ENCODE measurements around the gene PHLDA1.

DNA sequence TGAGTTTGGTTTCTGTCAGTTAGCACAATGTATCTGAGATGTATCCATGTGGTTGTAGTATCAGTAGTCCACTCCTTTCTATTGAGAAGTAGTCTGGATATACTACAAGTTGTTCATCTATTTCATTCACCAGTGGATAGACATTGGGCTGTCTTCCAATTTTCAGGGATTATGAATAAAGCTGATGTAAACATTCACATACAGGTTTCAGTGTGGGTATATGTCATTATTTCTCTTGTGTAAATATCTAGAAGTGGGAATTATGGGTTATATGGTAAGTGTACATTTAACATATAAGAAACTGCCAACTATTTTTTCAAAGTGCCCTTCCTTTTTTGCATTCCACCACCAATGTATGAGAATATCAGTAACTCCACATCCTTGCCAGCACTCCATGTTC, 35.9 kb downstream of the PHLDA1 start:
- TF ChIP-seq, protein P1, sequence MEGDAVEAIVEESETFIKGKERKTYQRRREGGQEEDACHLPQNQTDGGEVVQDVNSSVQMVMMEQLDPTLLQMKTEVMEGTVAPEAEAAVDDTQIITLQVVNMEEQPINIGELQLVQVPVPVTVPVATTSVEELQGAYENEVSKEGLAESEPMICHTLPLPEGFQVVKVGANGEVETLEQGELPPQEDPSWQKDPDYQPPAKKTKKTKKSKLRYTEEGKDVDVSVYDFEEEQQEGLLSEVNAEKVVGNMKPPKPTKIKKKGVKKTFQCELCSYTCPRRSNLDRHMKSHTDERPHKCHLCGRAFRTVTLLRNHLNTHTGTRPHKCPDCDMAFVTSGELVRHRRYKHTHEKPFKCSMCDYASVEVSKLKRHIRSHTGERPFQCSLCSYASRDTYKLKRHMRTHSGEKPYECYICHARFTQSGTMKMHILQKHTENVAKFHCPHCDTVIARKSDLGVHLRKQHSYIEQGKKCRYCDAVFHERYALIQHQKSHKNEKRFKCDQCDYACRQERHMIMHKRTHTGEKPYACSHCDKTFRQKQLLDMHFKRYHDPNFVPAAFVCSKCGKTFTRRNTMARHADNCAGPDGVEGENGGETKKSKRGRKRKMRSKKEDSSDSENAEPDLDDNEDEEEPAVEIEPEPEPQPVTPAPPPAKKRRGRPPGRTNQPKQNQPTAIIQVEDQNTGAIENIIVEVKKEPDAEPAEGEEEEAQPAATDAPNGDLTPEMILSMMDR (IDR thresholded peaks at IDR 0.05; ENCODE audit: low read depth, low read length, missing input control): no peak
- no peak for TF ChIP-seq YY1 (IDR thresholded peaks at IDR 0.05)
- TF ChIP-seq RAD21 (IDR thresholded peaks at IDR 0.05): no peak
- TF ChIP-seq JUND (IDR thresholded peaks at IDR 0.05): no peak
- TF ChIP-seq, protein P2, sequence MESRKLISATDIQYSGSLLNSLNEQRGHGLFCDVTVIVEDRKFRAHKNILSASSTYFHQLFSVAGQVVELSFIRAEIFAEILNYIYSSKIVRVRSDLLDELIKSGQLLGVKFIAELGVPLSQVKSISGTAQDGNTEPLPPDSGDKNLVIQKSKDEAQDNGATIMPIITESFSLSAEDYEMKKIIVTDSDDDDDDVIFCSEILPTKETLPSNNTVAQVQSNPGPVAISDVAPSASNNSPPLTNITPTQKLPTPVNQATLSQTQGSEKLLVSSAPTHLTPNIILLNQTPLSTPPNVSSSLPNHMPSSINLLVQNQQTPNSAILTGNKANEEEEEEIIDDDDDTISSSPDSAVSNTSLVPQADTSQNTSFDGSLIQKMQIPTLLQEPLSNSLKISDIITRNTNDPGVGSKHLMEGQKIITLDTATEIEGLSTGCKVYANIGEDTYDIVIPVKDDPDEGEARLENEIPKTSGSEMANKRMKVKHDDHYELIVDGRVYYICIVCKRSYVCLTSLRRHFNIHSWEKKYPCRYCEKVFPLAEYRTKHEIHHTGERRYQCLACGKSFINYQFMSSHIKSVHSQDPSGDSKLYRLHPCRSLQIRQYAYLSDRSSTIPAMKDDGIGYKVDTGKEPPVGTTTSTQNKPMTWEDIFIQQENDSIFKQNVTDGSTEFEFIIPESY (IDR thresholded peaks at IDR 0.05): no peak
- TF ChIP-seq, protein P3, sequence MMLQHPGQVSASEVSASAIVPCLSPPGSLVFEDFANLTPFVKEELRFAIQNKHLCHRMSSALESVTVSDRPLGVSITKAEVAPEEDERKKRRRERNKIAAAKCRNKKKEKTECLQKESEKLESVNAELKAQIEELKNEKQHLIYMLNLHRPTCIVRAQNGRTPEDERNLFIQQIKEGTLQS (IDR thresholded peaks at IDR 0.05): no peak
- TF ChIP-seq HNF4A (conservative IDR thresholded peaks at IDR 0.05): no peak
- no peak for TF ChIP-seq GABPA (IDR thresholded peaks at IDR 0.05 in 1 of 2, conservative IDR thresholded peaks at IDR 0.05 in 1 of 2)
- TF ChIP-seq, protein P4, sequence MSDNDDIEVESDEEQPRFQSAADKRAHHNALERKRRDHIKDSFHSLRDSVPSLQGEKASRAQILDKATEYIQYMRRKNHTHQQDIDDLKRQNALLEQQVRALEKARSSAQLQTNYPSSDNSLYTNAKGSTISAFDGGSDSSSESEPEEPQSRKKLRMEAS (IDR thresholded peaks at IDR 0.05): no peak
- TF ChIP-seq, protein P5, sequence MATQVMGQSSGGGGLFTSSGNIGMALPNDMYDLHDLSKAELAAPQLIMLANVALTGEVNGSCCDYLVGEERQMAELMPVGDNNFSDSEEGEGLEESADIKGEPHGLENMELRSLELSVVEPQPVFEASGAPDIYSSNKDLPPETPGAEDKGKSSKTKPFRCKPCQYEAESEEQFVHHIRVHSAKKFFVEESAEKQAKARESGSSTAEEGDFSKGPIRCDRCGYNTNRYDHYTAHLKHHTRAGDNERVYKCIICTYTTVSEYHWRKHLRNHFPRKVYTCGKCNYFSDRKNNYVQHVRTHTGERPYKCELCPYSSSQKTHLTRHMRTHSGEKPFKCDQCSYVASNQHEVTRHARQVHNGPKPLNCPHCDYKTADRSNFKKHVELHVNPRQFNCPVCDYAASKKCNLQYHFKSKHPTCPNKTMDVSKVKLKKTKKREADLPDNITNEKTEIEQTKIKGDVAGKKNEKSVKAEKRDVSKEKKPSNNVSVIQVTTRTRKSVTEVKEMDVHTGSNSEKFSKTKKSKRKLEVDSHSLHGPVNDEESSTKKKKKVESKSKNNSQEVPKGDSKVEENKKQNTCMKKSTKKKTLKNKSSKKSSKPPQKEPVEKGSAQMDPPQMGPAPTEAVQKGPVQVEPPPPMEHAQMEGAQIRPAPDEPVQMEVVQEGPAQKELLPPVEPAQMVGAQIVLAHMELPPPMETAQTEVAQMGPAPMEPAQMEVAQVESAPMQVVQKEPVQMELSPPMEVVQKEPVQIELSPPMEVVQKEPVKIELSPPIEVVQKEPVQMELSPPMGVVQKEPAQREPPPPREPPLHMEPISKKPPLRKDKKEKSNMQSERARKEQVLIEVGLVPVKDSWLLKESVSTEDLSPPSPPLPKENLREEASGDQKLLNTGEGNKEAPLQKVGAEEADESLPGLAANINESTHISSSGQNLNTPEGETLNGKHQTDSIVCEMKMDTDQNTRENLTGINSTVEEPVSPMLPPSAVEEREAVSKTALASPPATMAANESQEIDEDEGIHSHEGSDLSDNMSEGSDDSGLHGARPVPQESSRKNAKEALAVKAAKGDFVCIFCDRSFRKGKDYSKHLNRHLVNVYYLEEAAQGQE (IDR thresholded peaks at IDR 0.05): no peak

Data from liver (tissue), 3 donors.